ENCODE measurements around the gene CMTR1.
"Not testable (repeated sequence)": the region's sequence is repeated elsewhere in the genome, so short reads cannot be mapped to it uniquely, and the experiment has no call there.

The CMTR1 gene

GRCh38 chr6:37438930-37439329 is 5.9 kb downstream of the CMTR1 start:
- DNase-seq, result no peak

DNA sequence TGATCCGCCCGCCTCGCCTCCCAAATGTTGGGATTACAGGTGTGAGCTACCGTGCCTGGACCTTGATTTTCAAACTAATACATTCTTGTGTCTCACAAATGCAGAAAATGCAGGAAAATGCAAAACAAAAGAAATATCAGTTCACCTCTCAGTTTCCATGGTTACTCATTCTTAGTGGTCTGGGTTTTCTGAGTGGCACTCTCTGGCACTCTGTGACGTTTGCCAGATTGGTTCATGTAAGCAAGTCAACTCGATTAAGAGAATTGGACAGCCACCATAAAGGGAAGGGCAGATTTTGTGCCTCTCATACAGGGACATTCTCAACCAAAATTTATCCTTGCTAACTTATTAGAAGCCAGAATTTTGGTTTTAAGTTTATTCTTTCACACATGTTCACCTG is 8.6 kb downstream of the CMTR1 start:
- no peak for DNase-seq

DNA sequence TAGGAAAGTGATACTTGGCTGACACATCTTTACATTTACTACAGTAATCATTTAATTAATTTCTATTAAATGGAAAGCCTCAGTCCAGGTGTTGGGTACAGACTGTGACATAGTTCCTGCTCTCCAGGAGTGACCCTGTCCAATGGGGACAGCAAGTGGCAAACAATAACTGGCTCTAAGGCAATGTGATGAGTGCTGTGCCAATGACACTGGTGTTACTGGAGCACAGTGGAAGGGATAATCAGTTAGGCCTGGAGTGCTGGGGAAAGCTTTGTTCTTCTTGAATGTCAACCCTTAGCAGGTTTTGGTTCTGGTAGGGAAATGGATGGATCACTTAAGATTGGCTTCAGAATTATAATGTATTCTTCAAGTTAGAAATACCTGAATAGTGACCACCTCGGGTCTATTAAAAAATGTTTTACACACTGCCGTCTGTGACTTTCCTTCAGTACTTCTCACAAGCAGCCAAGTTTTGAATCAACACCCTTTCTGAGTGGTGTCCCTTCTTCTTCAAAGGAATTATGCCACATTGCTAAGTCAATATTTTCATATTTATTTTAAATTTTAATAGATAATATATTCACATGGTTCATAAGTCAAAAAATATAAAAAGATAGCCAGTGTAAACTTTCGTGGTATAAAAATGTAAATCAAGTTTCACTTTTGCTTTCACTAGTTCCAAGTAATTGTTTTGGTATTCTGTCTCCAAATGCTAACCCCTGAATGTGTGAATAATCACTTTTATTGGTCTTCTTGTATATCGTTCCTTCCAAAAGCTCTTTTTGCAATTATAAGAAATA is 9.6 kb downstream of the CMTR1 start:
- DNase-seq, result no peak

DNA sequence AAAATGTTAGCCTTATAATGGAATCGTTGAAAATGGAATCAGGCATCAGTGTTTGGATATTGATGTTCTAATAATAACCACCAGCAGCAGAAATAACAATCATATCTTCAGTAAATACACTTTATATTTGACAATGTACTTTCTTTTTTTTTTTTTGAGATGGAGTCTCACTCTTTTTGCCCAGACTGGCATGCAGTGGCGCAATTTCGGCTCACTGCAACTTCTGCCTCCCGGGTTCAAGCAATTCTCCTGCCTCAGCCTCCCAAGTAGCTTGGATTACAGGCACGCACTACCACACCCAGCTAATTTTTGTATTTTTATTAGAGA is 10.2 kb downstream of the CMTR1 start:
- not testable (repeated sequence) for DNase-seq

GRCh38 chr6:37449984-37450383 is 17.0 kb downstream of the CMTR1 start:
- DNase-seq, result no peak

- no peak for DNase-seq
These were observed 18.6 kb downstream of the CMTR1 start for GRCh38 chr6:37451441-37452193.

DNA sequence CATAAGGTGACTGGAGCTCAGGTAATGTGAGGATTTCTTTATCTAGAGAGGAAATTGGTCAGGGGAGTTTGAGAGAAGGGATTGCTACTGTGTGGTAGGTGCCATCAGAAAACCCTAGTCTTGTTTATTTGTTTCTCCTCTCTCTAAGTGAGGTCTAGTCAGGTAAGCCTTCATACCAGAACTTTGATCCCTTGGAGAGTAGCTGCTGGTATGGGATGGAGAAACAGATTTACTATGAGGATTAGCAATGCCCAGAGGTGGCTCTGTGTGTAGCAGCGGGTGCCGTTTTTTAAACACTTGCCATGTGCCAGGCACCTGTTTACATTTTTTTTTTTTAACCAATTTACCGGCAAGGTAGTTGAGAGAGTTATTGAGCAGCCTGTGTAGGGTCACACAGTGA is 19.5 kb downstream of the CMTR1 start:
- DNase-seq, result no peak

DNA sequence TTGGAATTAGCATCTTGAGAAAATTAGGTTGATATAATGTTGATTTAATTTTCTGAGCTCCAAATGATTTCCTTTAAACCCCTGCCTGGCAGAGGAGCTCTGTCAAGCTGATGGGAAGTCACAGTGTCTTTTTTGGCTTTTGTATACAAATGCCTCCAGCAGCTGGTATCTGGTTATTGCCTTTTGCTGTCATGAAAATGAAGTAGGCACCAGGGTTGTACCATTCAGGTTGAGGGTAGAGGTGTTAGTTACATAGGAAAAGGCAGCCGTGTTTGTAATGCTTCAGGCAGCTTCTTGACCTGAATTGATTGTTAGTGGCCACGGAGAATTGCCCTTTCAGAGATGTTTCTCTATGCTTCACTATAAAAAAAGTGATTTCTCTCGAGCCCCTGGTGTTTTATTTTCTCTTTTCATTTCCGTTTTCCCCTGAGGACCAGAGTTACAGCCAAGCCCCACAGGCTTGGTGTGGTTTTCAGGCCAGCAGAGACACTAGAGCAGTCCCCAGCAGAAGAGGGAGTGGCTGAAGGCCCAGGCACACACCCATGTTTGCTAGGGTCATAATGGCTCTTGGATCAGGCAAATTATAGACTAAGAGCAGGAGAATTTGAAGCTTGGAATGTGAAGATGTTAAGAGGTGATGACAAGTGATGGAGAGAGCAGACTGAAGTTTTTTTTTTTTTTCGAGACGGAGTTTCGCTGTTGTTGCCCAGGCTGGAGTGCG is 21.6 kb downstream of the CMTR1 start:
- no peak for DNase-seq

GRCh38 chr6:37456126-37456525 is 23.1 kb downstream of the CMTR1 start:
- DNase-seq, result no peak

- DNase-seq, result no peak
These were observed 24.0 kb downstream of the CMTR1 start for GRCh38 chr6:37456816-37457560.

DNA sequence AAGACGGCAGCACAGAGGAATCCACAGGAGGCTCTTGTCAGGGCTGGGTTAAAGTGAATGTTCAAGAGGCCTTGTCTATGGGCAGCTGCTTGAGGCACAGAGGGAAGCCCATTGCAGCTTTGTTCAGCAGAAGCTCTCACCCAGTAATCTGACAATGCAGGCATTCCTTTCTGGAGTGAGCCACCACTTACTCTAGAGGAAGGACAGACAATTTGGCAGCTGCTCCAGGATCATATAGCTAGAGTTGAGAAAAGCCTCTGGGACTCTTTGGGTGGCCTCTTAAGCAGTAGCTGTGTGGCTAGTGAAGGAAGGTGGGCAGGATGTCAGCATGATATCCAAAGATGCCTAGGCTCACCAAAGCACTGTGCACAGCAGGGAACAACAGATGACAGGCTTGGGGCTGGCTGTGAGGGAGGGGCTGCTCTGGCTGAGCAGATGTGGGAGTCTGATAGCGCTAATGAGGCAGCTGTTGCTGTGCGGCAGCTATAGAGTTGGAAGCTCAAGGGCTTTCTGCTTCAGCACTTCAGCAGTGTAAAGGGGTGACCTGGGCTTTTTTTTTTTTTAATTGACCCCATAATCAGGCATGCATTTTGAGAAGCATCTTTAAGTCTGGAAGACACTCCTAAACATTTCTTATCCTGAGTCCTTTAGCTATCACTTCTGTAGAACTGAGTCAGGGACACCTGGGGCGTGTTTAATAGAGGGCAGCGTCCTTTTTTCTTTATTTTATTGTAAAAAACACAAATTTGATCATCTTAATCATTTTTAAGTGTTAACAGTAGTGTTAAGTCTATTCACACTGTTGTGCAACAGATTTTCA is 27.2 kb downstream of the CMTR1 start:
- no peak for DNase-seq

DNA sequence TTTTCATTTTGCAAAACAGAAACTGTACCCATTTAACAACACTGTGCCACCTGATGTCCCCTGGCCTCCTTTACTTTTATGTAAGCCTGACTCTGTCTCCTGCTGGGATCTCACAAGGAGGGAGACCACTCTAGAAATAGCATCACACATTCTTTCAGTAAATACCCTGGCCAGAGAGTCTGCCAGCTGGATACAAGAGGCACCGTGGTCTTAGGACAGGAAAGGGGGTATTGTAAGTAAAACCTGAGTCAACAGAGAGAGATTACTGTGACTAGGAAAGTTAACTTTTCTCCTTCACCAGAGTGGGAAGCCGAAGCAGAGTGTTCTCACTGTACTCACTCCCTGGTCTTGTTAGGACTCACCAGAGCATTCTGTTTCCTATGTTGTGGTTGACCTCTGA is 27.8 kb downstream of the CMTR1 start:
- DNase-seq, result no peak

DNA sequence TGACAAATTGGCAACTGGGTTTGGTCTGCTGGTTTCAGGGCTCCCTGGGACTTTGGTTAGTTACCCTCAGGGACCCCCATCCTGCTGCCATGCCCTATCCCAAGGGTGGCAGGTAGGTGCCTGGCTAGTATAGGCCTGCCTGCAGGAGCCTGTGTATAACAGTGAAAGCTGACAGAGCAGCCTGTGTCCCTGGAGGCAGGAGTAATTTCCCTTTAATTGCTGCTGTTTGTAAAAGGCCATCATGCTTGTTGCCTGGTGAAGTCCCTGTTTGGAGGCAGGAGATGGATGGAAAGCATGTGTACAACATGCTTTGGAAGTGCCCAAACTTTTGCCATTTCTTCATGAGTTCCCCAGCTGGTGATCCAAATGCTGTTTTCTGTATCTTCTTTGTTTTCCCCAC is 30.1 kb downstream of the CMTR1 start:
- DNase-seq, result no peak

GRCh38 chr6:37467718-37468117 is 34.7 kb downstream of the CMTR1 start:
- no peak for DNase-seq

DNA sequence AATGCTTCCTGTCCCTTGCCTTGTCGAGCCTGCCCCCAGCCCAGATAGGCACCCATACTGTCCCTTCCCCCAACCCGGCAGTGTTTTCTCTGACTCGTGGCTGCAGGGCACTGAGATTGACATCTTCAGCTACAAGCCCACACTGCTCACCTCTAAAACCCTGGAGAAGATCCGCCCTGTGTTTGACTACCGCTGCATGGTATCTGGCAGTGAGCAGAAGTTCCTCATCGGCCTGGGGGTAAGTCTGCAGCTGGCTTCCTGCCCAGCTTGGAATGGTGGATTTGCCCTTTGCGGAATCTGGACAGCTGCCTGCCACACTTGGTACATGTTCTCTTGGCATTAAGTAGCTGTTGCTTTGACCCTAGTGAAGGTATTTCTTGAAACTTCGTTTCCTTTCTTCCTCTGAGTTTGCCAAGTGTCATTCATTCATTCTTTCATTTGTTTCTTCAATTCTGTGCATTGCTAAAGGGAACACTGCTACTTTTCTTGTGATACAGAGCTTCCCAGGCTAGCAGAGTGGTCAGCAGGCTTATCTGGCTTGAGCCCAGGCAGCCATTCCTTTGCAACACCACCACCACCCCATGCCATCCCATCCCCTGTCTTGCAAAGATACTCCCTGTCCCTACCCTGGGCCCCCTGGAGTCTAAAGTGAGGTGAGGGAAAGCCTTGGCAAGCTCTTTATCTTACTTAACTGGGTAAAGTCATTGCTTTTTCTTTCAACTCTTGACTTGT is 40.5 kb downstream of the CMTR1 start:
- no peak for DNase-seq

GRCh38 chr6:37474316-37474715 is 41.3 kb downstream of the CMTR1 start:
- DNase-seq, result no peak

- no peak for DNase-seq
These were observed 44.2 kb downstream of the CMTR1 start for GRCh38 chr6:37477191-37477590.

- DNase-seq, result no peak
These were observed 44.8 kb downstream of the CMTR1 start for GRCh38 chr6:37477656-37478435.

- no peak for DNase-seq
These were observed 45.8 kb downstream of the CMTR1 start for GRCh38 chr6:37478827-37479226.

GRCh38 chr6:37479266-37479854 is 46.3 kb downstream of the CMTR1 start:
- no peak for DNase-seq

Measured in stimulated activated CD8-positive, alpha-beta memory T cell treated with anti-CD3 and anti-CD28 coated beads, Interleukin-4, amount 100 ng/mL, for 48 hours (primary cell).